Measurements from ENCODE around the gene CLEC18C. TPM values are rescaled to one million over a fixed set of nuclear protein-coding genes. Genes with fewer than 3 reads are reported as not detected.

Gene CLEC18C
- 0.05 to 0.11 TPM (median 0.08 TPM) in 4 of 5 replicates, not detected in the other for total RNA-seq (2022; extraction: Qiagen RNA extraction)

DNA sequence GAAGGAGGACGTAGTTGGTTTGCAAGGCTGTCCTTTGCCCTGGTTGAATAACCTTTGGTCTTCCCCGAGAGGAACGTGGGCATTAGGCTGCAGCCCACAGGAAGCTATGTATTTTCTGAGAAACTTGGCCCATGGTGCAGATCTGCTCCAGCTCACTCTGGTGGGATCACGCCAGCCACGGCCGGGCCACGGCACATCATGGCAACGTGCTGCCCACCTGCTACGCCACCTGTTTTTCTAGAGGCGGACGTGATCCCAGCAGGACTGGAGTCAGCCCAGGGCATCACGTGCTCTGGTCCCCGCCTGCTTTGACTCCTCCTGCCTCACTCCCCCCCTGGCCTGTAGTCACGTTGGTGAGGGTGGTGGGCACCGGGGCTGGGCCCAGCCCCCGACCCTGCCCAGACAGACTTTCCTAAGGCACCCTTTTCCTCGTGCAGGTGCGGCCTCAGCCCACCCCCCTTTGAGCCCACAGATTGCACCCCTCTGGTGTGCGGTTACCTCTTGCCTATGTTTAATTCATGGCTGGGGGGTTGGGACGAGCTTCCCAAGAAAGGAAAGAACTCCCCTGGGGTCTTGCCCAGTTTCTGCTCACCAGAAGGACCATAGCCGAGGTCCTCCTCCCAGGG, at the start of gene CLEC18C:
TSS of gene CLEC18C (plus strand) at position 576 of the 626 bp plus-strand sequence. CDS start 492 bp downstream, outside the sequence.

Other genes with a start within 250 kb of the CLEC18C start
- 0.08 to 0.18 TPM (median 0.13 TPM) in 4 of 5 replicates, not detected in the other for gene CLEC18A, start 222.5 kb upstream of the CLEC18C start, total RNA-seq (2022; extraction: Qiagen RNA extraction)
- gene PDPR, start 59.5 kb upstream of the CLEC18C start, total RNA-seq (2022; extraction: Qiagen RNA extraction), result 14.4 to 16.5 TPM (median 15.4 TPM) in 5 replicates
- gene EXOSC6, start 78.2 kb downstream of the CLEC18C start, total RNA-seq (2022; extraction: Qiagen RNA extraction), result 12.7 to 16.4 TPM (median 15.5 TPM) in 5 replicates
- gene AARS1, start 115.7 kb downstream of the CLEC18C start, total RNA-seq (2022; extraction: Qiagen RNA extraction), result 86.3 to 103 TPM (median 91.4 TPM) in 5 replicates
- gene DDX19B, start 125.4 kb downstream of the CLEC18C start, total RNA-seq (2022; extraction: Qiagen RNA extraction), result 29.1 to 33.6 TPM (median 30.8 TPM) in 5 replicates
- gene DDX19A, start 173.1 kb downstream of the CLEC18C start, total RNA-seq (2022; extraction: Qiagen RNA extraction), result 37.5 to 43.0 TPM (median 40.3 TPM) in 5 replicates

All from A549 treated with AZD2906 at 1 μM for 4 hours (cell line).